HG02852 (cell line): ENCODE measurements around the gene MSLN.

Source experiments
- ATAC-seq: cut with Tn5 transposase; IDR thresholded peaks from one replicate; pipeline ENCODE4 v1.9.1; 2021; ENCODE audit warnings: mild to moderate bottlenecking, moderate library complexity; ENCODE audit not compliant: unreplicated experiment

MSLN gene

GRCh38 chr16:801584-802363 is 41.2 kb downstream of the MSLN start:
- ATAC-seq = no peak

GRCh38 chr16:802461-802860 is 41.9 kb downstream of the MSLN start:
- ATAC-seq = no peak

GRCh38 chr16:802914-803753 is 42.6 kb downstream of the MSLN start:
- no peak for ATAC-seq

DNA sequence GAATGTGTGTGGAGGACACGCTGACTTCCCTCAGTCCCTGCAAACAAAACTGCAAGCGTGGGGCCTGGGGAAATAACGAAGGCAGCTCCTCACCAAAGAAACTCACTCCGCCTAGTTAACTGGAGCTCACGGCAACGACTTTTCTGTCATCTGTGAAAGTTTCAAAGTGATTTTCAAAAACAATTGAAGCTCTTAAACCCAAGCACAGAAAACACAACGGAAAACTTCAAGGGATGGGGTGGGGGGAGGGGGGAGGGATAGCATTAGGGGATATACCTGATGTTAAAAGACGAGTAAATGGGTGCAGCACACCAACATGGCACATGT is 43.2 kb downstream of the MSLN start:
- no peak for ATAC-seq

DNA sequence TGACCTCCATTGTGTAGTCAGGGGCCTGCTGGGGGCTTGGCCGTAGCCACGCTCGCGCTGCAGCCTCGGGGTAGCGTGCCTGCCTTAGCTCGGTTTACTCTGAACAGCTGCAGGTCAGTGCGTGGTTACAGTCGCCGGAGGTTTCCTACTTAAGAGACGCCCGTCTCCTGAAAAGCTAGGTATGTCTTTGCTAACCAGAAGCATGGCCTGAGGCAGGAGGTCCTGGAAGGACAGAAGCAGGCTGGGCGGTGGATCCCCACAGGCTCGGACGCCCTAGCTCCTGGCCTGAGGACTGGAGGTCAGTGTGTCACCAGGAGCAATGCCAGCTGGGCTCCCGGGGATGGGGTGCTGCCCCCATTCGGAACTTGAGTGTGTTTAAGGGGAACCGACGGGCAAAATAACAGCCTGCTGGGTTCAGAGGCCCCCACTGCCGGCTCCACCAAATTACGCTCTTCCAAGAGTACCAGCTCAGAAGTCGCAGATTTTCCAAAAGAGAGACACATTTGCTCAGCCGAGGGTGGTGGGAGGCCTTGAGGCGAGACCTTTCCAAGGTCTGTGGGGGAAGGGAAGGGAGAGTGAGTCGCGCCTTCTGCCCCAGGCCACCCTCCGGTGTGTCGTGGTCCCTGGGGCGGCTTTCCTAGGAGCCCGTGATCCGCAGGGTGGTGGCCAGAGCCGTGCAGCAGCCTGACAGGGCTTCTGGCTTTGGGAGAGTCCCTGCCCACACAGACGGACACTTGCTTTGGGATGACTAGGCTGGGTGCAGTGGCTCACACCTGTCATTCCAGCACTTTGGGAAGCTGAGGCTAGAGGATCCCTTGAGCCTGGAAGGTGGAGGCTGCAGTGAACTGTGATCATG is 43.9 kb downstream of the MSLN start:
- no peak for ATAC-seq

GRCh38 chr16:805474-805873 is 44.9 kb downstream of the MSLN start:
- no peak for ATAC-seq

GRCh38 chr16:807347-808084 is 47.0 kb downstream of the MSLN start:
- ATAC-seq = peak; percentile 89

DNA sequence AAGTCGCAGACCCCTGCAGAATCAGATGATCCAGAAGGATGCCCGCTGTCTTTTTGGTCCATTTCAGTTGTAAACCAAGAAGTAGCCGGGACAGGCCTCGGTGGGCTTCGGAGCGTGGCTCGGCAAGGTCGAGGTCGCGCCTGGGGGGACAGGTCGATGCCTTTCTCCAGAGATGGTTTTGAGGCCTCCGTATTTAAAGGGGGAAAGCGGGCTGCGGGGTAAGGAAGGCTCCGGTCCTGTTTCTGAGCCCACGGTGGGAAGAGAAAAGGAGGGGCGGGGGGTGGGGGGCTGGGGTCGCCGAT is 47.5 kb downstream of the MSLN start:
- no peak for ATAC-seq

DNA sequence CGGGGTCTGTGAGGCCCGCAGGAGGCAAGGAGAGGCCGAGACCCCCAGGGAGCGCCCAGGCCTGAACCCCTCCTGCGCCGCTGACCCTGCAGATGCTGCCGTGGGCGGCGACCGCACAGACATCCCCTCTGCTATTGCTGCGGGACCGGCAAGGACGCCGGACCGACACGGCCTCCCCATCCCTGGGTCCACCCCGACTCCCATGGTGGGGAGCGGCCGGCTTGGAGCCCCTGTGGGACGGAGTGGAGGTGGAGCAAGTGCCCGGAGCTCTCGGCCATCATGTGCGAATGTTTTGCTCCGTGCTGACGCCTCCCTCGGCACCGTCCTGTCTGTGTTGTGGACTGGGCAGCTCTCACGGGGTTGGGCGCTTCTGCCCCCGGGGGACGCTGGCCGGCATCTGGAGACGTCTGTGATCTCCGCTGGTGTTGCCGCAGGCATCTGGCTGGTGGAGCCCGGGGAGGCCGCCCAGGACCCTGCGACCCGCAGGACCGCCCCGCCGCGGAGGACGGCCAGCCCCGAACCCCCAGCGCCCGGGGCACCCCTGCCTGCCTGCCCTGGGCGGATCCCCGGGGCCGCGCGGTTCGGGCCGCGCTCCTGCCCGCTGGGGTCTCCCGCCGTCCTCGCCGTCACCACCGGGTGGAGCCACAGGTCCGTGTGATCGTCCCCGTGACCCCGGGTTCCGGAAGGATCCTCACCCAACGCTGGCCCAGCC is 52.8 kb downstream of the MSLN start:
- no peak for ATAC-seq

GRCh38 chr16:813916-814412 is 53.4 kb downstream of the MSLN start:
- no peak for ATAC-seq

DNA sequence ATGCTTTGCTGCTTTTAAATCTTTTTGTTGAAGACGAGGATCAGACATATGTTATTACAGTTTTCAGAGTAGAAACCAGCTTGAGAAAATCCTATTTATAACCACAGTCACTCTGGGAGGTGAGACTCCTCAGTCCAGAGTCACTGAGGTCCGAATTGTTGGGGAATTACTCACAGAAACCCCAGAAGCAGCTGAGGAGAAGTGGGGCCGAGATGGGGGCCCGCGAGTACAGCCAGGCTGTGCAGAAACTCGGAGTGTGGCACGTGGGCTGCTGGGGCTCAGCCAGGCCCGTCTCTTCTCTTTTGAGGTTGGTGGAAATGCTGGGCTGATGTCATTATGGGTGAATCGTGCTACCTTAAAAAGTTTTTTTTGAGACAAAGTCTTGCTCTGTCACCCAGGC is 54.4 kb downstream of the MSLN start:
- no peak for ATAC-seq

DNA sequence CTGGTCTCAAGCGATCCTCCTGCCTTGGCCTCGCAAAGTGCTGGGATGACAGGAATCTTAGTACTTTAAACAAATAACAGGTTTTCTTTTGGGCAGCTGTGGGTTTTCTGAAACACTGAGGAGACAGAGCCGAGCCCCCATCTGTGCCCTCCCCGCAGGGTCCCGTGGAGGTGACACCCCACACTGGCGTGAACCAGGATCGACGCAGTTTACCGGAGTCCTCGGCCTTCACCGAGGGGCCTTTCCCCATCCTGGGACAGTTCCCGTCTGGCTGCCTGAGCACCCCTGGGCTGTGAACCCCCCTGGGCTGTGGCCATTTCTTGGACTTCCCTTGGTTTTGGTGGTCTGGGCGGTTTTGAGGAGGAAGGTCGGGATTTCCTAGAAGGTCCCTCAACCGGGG is 55.3 kb downstream of the MSLN start:
- ATAC-seq = no peak

DNA sequence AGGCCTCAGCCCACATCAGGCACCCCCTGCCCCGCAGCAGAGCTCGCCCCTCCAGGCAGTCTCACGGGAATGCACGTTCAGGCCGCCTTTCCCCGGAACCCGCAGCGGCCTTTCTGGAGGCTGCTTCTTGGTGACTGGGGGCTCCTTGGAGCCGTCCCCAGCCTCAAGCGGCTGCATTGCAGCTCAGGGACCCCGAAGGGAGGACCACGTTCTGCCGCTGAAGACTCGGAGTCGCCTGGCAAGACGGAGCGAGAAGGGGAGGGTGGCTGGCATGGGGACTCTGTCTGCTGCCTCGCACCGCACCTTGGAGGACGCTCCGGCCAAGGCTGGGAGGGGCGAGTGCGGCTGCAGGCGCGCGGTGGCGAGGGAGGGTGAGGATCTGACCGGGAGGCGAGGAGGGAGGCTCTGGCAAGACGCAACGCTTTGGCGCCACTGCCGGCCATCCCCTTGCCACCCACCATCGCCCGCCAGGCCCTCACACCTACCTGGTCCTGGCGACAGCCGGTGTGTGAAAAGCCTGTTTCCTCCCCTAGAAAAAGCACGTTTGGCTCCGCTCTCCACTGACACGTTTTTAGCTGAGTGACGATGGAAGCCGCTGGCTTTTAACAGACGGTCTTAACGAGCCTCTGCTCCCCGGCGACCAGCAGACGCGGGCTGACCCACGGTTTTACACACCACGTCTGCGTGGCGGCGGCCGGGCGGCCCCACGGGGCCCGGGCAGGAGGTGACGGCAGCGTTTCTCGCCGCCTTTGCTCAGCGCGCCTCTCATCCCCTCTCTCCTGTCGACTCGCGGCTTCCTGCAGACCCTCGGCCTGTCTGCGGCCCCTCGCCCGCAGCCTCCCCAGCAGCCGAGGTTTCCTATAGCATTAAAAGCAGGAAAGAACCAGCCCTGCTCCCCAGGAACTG is 56.7 kb downstream of the MSLN start:
- no peak for ATAC-seq

DNA sequence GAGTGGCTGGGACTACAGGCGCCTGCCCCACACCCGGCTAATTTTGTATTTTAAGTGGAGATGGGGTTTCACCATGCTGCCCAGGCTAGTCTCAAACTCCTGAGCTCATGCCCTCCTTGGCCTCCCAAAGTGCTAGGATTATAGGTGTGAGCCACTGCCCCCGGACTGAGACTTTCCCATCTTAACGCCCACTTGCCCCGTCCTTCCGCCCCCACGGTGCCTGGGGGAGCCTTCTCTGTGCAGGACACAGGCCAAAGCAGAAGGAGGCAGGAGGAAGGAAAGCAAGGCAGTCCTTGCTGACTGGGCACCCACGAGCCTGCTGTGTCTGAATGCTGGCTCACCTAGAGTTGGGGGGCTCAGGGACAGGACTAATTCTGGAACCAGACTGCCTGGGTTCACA is 57.6 kb downstream of the MSLN start:
- ATAC-seq = no peak
